Measurements from ENCODE around the gene PEBP1.

GRCh38 chr12:118189741-118190191 is 53.8 kb downstream of the PEBP1 start:
- TF ChIP-seq, protein P1, sequence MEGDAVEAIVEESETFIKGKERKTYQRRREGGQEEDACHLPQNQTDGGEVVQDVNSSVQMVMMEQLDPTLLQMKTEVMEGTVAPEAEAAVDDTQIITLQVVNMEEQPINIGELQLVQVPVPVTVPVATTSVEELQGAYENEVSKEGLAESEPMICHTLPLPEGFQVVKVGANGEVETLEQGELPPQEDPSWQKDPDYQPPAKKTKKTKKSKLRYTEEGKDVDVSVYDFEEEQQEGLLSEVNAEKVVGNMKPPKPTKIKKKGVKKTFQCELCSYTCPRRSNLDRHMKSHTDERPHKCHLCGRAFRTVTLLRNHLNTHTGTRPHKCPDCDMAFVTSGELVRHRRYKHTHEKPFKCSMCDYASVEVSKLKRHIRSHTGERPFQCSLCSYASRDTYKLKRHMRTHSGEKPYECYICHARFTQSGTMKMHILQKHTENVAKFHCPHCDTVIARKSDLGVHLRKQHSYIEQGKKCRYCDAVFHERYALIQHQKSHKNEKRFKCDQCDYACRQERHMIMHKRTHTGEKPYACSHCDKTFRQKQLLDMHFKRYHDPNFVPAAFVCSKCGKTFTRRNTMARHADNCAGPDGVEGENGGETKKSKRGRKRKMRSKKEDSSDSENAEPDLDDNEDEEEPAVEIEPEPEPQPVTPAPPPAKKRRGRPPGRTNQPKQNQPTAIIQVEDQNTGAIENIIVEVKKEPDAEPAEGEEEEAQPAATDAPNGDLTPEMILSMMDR (IDR thresholded peaks at IDR 0.05; ENCODE audit: poor library complexity), result no peak
- no peak for TF ChIP-seq EZH2 (IDR thresholded peaks at IDR 0.05; ENCODE audit: borderline replicate concordance)
- TF ChIP-seq EZH2phosphoT487 (IDR thresholded peaks at IDR 0.05; ENCODE audit: low read depth, severe bottlenecking, unreplicated experiment), result no peak

All from hepatocyte (in vitro differentiated cells).